SK-N-SH treated with all-trans-retinoic acid at 6 μM for 48 hours (cell line): ENCODE measurements around the gene PRKAG2.

ENCODE experiments used
- ARNTL ChIP-seq: fragments of 450-650 bp; formaldehyde crosslinking; IDR thresholded peaks from 2 replicates; pipeline ENCODE4 v1.5.0; 2020; ENCODE audit warnings: low read depth, mild to moderate bottlenecking, moderate library complexity, borderline replicate concordance
- GLIS3 ChIP-seq: fragments of 250-450 bp; sonication (Bioruptor Pico); IDR thresholded peaks from 2 replicates; pipeline ENCODE4 v1.5.0; 2020; ENCODE audit warnings: mild to moderate bottlenecking, moderate library complexity
- SNAI2 ChIP-seq: fragments of 250-450 bp; sonication (Bioruptor Pico); IDR thresholded peaks from 2 replicates; pipeline ENCODE4 v1.5.0; 2020; ENCODE audit warnings: mild to moderate bottlenecking, moderate library complexity
- ZFP30 ChIP-seq: fragments of 450-650 bp; formaldehyde crosslinking; IDR thresholded peaks from 2 replicates; pipeline ENCODE4 v1.5.0; 2022; ENCODE audit warnings: mild to moderate bottlenecking, moderate library complexity
- TF ChIP-seq, protein P1 (sequence below): fragments of 250-450 bp; sonication (Bioruptor Pico); IDR thresholded peaks from 2 replicates; pipeline ENCODE4 v1.8.0; 2020; ENCODE audit warnings: mild to moderate bottlenecking, moderate library complexity, borderline replicate concordance
- TF ChIP-seq, protein P2 (sequence below): fragments of 250-450 bp; sonication (Bioruptor Pico); IDR thresholded peaks from 2 replicates; pipeline ENCODE4 v1.5.1; 2020; ENCODE audit warnings: low read depth, mild to moderate bottlenecking, moderate library complexity

DNA sequence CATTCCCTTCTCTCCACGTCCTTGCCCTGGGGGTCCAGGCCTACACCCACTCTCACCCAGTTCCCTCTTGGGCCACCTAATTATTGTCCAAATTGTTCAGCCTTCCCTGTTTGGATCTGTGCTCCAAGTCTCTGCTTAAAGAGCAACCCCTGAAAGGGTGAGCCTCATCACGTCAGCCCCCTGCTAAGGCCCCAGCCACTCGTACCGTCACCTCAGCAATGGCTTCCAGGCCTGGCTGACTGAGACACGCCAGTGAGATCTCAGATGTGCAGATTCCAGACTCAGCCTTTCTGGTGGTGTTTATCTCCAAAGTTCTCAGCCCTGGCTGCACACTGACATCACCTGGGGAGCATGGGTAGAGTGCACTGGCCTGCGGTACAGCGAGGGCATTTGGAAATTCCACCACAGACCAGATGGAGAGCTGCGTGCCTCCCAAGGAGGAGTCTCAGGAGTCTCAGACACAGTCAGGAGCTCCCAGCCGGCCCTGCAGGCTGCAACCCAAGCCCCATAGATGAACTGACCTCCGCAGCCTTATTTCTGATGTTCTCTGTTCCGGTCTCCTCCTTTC is 87.5 kb downstream of the PRKAG2 start:
- TF ChIP-seq ARNTL (CRISPR knock-in tag) = no peak
- TF ChIP-seq, protein P1, sequence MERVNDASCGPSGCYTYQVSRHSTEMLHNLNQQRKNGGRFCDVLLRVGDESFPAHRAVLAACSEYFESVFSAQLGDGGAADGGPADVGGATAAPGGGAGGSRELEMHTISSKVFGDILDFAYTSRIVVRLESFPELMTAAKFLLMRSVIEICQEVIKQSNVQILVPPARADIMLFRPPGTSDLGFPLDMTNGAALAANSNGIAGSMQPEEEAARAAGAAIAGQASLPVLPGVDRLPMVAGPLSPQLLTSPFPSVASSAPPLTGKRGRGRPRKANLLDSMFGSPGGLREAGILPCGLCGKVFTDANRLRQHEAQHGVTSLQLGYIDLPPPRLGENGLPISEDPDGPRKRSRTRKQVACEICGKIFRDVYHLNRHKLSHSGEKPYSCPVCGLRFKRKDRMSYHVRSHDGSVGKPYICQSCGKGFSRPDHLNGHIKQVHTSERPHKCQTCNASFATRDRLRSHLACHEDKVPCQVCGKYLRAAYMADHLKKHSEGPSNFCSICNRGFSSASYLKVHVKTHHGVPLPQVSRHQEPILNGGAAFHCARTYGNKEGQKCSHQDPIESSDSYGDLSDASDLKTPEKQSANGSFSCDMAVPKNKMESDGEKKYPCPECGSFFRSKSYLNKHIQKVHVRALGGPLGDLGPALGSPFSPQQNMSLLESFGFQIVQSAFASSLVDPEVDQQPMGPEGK (CRISPR knock-in tag) = no peak
- no peak for TF ChIP-seq ZFP30
- no peak for TF ChIP-seq GLIS3 (CRISPR knock-in tag)
- TF ChIP-seq SNAI2 (CRISPR knock-in tag) = no peak
- TF ChIP-seq, protein P2, sequence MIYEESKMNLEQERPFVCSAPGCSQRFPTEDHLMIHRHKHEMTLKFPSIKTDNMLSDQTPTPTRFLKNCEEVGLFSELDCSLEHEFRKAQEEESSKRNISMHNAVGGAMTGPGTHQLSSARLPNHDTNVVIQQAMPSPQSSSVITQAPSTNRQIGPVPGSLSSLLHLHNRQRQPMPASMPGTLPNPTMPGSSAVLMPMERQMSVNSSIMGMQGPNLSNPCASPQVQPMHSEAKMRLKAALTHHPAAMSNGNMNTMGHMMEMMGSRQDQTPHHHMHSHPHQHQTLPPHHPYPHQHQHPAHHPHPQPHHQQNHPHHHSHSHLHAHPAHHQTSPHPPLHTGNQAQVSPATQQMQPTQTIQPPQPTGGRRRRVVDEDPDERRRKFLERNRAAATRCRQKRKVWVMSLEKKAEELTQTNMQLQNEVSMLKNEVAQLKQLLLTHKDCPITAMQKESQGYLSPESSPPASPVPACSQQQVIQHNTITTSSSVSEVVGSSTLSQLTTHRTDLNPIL (CRISPR knock-in tag) = no peak
